IMR-90 (cell line): ENCODE measurements around the gene PRKCA. TPM values are rescaled to one million over a fixed set of nuclear protein-coding genes. Genes with fewer than 3 reads are reported as not detected.

Experiments
- ATAC-seq: fragments of 200-7000 bp; cut with Tn5 transposase; 2 replicates; pipeline ENCODE4 v1.9.1; 2020; ENCODE audit warnings: low read depth, mild to moderate bottlenecking, moderate library complexity
- BruUV-seq: library from RNA; stranded (reverse); fragments of 400-500 nt; replicated peaks from 2 replicates; lab custom pipeline; 2021; lab: Mats Ljungman, UMichigan
- CTCF ChIA-PET: fragments of 300-600 bp; formaldehyde crosslinking; extraction: SDS; loops from one replicate; lab custom pipeline; 2021; ENCODE audit warnings: antibody characterized with exemption; lab: Yijun Ruan, JAX
- POLR2A ChIA-PET: fragments of 300-600 bp; sonication (Branson Sonifier 250); formaldehyde crosslinking; loops from one replicate; lab custom pipeline; 2022; ENCODE audit warnings: antibody characterized with exemption; ENCODE audit not compliant: unreplicated experiment; lab: Charles Lee
- DNase-seq: peaks from one replicate; pipeline ENCODE4 v3.0.0; 2013
- H2AFZ ChIP-seq: replicated peaks from 2 replicates; pipeline ENCODE3; 2013; ENCODE audit warnings: low read length, mild to moderate bottlenecking; ENCODE audit not compliant: poor library complexity
- H2AK5ac ChIP-seq: 2 replicates; pipeline ENCODE4 v1.6.1; 2013; ENCODE audit warnings: low read depth, low read length, inconsistent platforms
- H2AK9ac ChIP-seq: replicated peaks from 2 replicates; pipeline ENCODE3; 2013; ENCODE audit warnings: mild to moderate bottlenecking, low read depth, low read length, moderate library complexity; ENCODE audit not compliant: poor library complexity
- H2BK120ac ChIP-seq: 2 replicates; pipeline ENCODE4 v1.6.1; 2013; ENCODE audit warnings: low read depth, low read length, inconsistent platforms
- H2BK15ac ChIP-seq: 3 replicates; pipeline ENCODE4 v1.6.1; 2013; ENCODE audit warnings: low read depth, low read length, inconsistent platforms
- H2BK20ac ChIP-seq: 2 replicates; pipeline ENCODE4 v1.6.1; 2013; ENCODE audit warnings: low read depth, mild to moderate bottlenecking, inconsistent platforms, low read length, moderate library complexity
- H2BK5ac ChIP-seq: 2 replicates; pipeline ENCODE4 v1.6.1; 2013; ENCODE audit warnings: mild to moderate bottlenecking, low read depth, low read length, inconsistent platforms; ENCODE audit not compliant: poor library complexity, severe bottlenecking
- H3K14ac ChIP-seq: replicated peaks from 2 replicates; pipeline ENCODE4 v1.6.1; 2013; ENCODE audit warnings: low read depth, low read length, inconsistent platforms
- H3K18ac ChIP-seq: 2 replicates; pipeline ENCODE4 v1.6.1; 2013; ENCODE audit warnings: low read depth, low read length, control low read depth
- H3K23ac ChIP-seq: 2 replicates; pipeline ENCODE4 v1.6.1; 2013; ENCODE audit warnings: low read depth, low read length, inconsistent platforms
- H3K27ac ChIP-seq: 2 replicates; pipeline ENCODE4 v1.5.1; 2013; ENCODE audit warnings: mild to moderate bottlenecking, control low read depth, low read length; ENCODE audit not compliant: insufficient read depth
- H3K27me3 ChIP-seq: 2 replicates; pipeline ENCODE4 v1.6.1; 2013; ENCODE audit warnings: low read length; ENCODE audit not compliant: control insufficient read depth, insufficient read depth
- H3K36me3 ChIP-seq: 2 replicates; pipeline ENCODE4 v1.6.1; 2013; ENCODE audit warnings: low read length, mixed read lengths; ENCODE audit not compliant: control insufficient read depth, insufficient read depth
- H3K4ac ChIP-seq: 2 replicates; pipeline ENCODE4 v1.6.1; 2013; ENCODE audit warnings: low read depth, low read length, inconsistent platforms
- H3K4me1 ChIP-seq: 2 replicates; pipeline ENCODE4 v1.6.1; 2013; ENCODE audit warnings: low read length, mixed read lengths; ENCODE audit not compliant: control insufficient read depth, insufficient read depth
- H3K4me2 ChIP-seq: 2 replicates; pipeline ENCODE4 v1.6.1; 2013; ENCODE audit warnings: low read depth, mild to moderate bottlenecking, control low read depth, low read length, moderate library complexity
- H3K4me3 ChIP-seq: 2 replicates; pipeline ENCODE4 v1.5.1; 2013; ENCODE audit warnings: low read depth, mild to moderate bottlenecking, control low read depth, low read length, moderate library complexity; ENCODE audit not compliant: insufficient read depth
- H3K56ac ChIP-seq: 2 replicates; pipeline ENCODE4 v1.6.1; 2013; ENCODE audit warnings: low read length, inconsistent platforms; ENCODE audit not compliant: insufficient read depth; ENCODE audit errors: extremely low read depth
- H3K79me1 ChIP-seq, 2 experiments: 2 replicates each; pipeline ENCODE4 v1.6.1; 2013; ENCODE audit warnings: low read length in 2 of 2, inconsistent platforms in 1 of 2, low read depth in 1 of 2
- H3K9ac ChIP-seq: 2 replicates; pipeline ENCODE4 v1.6.1; 2013; ENCODE audit warnings: low read depth, low read length, control low read depth
- H3K9me1 ChIP-seq: 2 replicates; pipeline ENCODE4 v1.6.1; 2013; ENCODE audit warnings: low read length, inconsistent platforms; ENCODE audit not compliant: insufficient read depth
- H3K9me3 ChIP-seq: 2 replicates; pipeline ENCODE4 v1.6.1; 2013; ENCODE audit warnings: low read length; ENCODE audit not compliant: control insufficient read depth, insufficient read depth
- H4K20me1 ChIP-seq: 2 replicates; pipeline ENCODE4 v1.6.1; 2013; ENCODE audit warnings: low read length, inconsistent platforms; ENCODE audit not compliant: insufficient read depth
- H4K5ac ChIP-seq: 2 replicates; pipeline ENCODE4 v1.6.1; 2013; ENCODE audit warnings: mild to moderate bottlenecking, low read depth, low read length, control low read depth
- H4K8ac ChIP-seq, 2 experiments: 2 replicates each; pipeline ENCODE4 v1.6.1; 2013; ENCODE audit warnings: low read depth in 2 of 2, low read length in 2 of 2, control low read depth in 1 of 2, inconsistent platforms in 1 of 2
- H4K91ac ChIP-seq: 2 replicates; pipeline ENCODE4 v1.6.1; 2013; ENCODE audit warnings: low read depth, low read length, inconsistent platforms; ENCODE audit not compliant: insufficient read depth
- CHD1 ChIP-seq: IDR thresholded peaks from 2 replicates; pipeline ENCODE4 v1.6.1; 2012; ENCODE audit warnings: low read depth, low read length, improper control_type of control experiment
- NFE2L2 ChIP-seq: fragments of 150-350 bp; IDR thresholded peaks from 2 replicates; pipeline ENCODE4 v1.6.1; 2016; ENCODE audit warnings: low read depth, mild to moderate bottlenecking, low read length
- whole genome bisulfite sequencing, 2 experiments: methylation state at CpG; one replicate each; pipeline versions ENCODE4 v1.1.5 to v1.1.7; 2013; ENCODE audit warnings: missing lambda C conversion rate in 2 of 2; ENCODE audit not compliant: insufficient read length in 1 of 2; ENCODE audit errors: extremely low coverage in 2 of 2; 5-methylcytosine and 5-hydroxymethylcytosine counted together
- dilution Hi-C: fragments of 300-500 bp; cut with HindIII; formaldehyde crosslinking; loops from one replicate; pipeline ENCODE4 v1.14.3; 2018; ENCODE audit warnings: low sequenced_read_pairs; ENCODE audit not compliant: unreplicated experiment
- in situ Hi-C: fragments of 300-500 bp; cut with MboI; formaldehyde crosslinking; loops from 3 replicates; pipeline ENCODE4 v1.14.3; 2019; ENCODE audit warnings: low sequenced_read_pairs, inconsistent platforms, mixed read lengths
- intact Hi-C: fragments of 100-400 bp; cut with micrococcal nuclease; formaldehyde crosslinking; loops from 2 replicates; pipeline ENCODE4 v1.10.0; 2022
- polyA plus RNA-seq, 3 experiments: library from polyadenylated mRNA; depleted of rRNA; stranded (reverse); fragments of >200 nt; gene quantifications; 2 replicates each; pipeline ENCODE4 v1.2.3, GENCODE V29; 2012; ENCODE audit warnings: low replicate concordance in 1 of 3
- total RNA-seq: library from RNA; depleted of rRNA; stranded (reverse); fragments of >200 nt; gene quantifications from 2 replicates; pipeline ENCODE4 v1.2.3, GENCODE V29; 2012

Gene PRKCA
- total and polyA plus RNA-seq, 2 of the 4 experiments (the other 2 are of a cell fraction): 31.0 to 46.0 TPM

DNA sequence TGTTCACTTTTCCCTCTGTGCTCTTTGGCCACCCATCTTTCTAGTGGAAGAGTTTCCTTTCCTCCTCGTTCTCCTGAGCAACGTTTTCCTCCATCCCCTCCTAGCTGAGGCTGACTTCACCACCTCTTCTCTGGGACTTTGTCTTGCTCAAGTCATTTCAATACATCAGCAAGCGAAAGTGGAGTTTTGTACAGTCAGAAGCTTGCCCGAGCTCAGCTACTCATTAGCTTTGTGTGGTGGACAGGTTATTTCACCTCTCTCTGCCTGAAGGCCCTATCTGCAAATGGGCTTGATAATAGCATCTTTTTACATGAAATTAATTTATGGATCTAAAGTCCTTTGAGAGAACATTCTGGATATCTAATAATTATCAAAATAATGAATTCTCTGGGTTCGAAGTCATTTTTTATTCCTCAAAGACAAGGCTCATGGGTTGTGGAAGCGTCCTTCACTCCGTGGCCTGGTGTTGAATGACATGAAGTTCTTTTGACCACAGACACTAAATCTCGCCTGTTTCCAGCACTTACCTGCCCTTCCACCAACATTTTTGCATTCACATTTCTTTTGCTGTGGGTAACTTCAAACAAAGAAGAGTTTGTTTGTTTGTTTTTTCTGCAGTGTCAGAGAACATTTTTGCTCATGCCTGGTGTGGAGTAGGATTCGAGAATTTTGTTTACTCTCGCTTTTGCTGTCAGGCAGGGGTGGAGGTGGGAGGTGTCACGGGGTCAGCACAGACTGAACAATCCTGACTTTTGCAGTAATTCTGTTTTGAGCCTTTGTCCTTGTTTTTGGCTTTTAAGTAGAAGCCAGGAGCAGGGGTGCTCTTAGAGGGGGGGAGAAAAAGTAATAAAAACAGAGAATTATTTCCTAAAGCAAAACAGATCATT, 377.5 kb downstream of the PRKCA start:
- H3K79me1 ChIP-seq: peaks cover 25 to 60% of the 10 kb centered on the region in 2 experiments; a peak in 3 of 4 replicates
- H2BK5ac ChIP-seq: no peak overlapping the region
- intact Hi-C loops: no loop called here
- peaks cover 5% of the 10 kb centered on the region; the same call in 1 of the 2 replicates for H3K4me1 ChIP-seq
- no peak overlapping the region for H4K5ac ChIP-seq
- H2BK15ac ChIP-seq: no peak overlapping the region
- ChIA-PET POLR2A (interaction anchor here (0.7 kb wide), 1 partner anchor 507 kb away, joined by 5 read pairs; no protein-coding TSS in a partner anchor), CTCF (no interaction called here)
- no peak overlapping the region for H4K91ac ChIP-seq
- peaks cover 15% of the 10 kb centered on the region; the same call in 1 of the 2 replicates for H3K9me1 ChIP-seq
- H4K8ac ChIP-seq: no peak overlapping the region
- TF ChIP-seq NFE2L2 (no peak), CHD1 (no peak)
- peaks cover 23% of the 10 kb centered on the region for H4K20me1 ChIP-seq
- no peak overlapping the region for H3K18ac ChIP-seq
- peaks cover 4% of the 10 kb centered on the region; the same call in 1 of the 2 replicates for H3K36me3 ChIP-seq
- H3K4me3 ChIP-seq: no peak overlapping the region
- no TSS peak for BruUV-seq
- in situ Hi-C loops: loop anchor here (5.0 kb wide), 1 partner anchor 423 kb away; no protein-coding TSS in a partner anchor
- no peak overlapping the region for H3K56ac ChIP-seq
- ATAC-seq: no peak
- H2BK120ac ChIP-seq: no peak overlapping the region
- no peak overlapping the region for H3K23ac ChIP-seq
- no peaks in the 10 kb centered on the region for H3K27me3 ChIP-seq
- H2BK20ac ChIP-seq: no peak overlapping the region
- H2AK9ac ChIP-seq: no peak overlapping the region
- dilution Hi-C loops: no loop called here
- WGBS, 2 experiments: 83% methylated on average over 4 of the region's 11 CpGs; no CpG with 5 or more reads in 1 of the 2 experiments
- H3K9me3 ChIP-seq: peaks cover 4% of the 10 kb centered on the region
- no peak overlapping the region for H3K4me2 ChIP-seq
- H3K14ac ChIP-seq: no peak overlapping the region
- DNase-seq: no peak
- peak overlapping the region; percentile 7; the same call in 1 of the 2 replicates for H3K4ac ChIP-seq
- H3K27ac ChIP-seq: no peak overlapping the region
- no peak overlapping the region for H2AK5ac ChIP-seq
- no peak overlapping the region for H3K9ac ChIP-seq
- H2AFZ ChIP-seq: no peak overlapping the region
